Neuronal stem cell (in vitro differentiated cells): Measurements from ENCODE around the gene SMARCA2.

ENCODE experiments used
- DNase-seq: peaks from one replicate; pipeline ENCODE4 v3.0.0-alpha.2; 2013; ENCODE audit warnings: low spot score
- H2AFZ ChIP-seq: one replicate; pipeline ENCODE4 v1.6.1; 2013; ENCODE audit warnings: mild to moderate bottlenecking, low read length, inconsistent platforms
- H2AK5ac ChIP-seq: 2 replicates; pipeline ENCODE4 v1.6.1; 2013; ENCODE audit warnings: low read depth, mild to moderate bottlenecking, inconsistent platforms, low read length, moderate library complexity, mixed read lengths
- H2BK120ac ChIP-seq: 2 replicates; pipeline ENCODE4 v1.6.1; 2013; ENCODE audit warnings: low read depth, mild to moderate bottlenecking, inconsistent platforms, low read length, moderate library complexity, mixed read lengths
- H2BK12ac ChIP-seq: one replicate; pipeline ENCODE4 v1.6.1; 2013; ENCODE audit warnings: low read length, inconsistent platforms
- H2BK15ac ChIP-seq: 2 replicates; pipeline ENCODE4 v1.6.1; 2013; ENCODE audit warnings: mild to moderate bottlenecking, low read length, inconsistent platforms, mixed read lengths
- H2BK5ac ChIP-seq: one replicate; pipeline ENCODE4 v1.6.1; 2013; ENCODE audit warnings: inconsistent platforms, mild to moderate bottlenecking, low read length, moderate library complexity
- H3K14ac ChIP-seq: one replicate; pipeline ENCODE4 v1.6.1; 2013; ENCODE audit warnings: low read length, inconsistent platforms
- H3K18ac ChIP-seq: 2 replicates; pipeline ENCODE4 v1.6.1; 2013; ENCODE audit warnings: low read length, inconsistent platforms
- H3K23ac ChIP-seq: 2 replicates; pipeline ENCODE4 v1.6.1; 2013; ENCODE audit warnings: low read depth, mild to moderate bottlenecking, mixed read lengths, low read length, inconsistent platforms; ENCODE audit not compliant: poor library complexity
- H3K27ac ChIP-seq: replicated peaks from 3 replicates; pipeline ENCODE4 v1.5.1; 2013; ENCODE audit warnings: low read length, inconsistent platforms
- H3K27me3 ChIP-seq, 3 experiments: 2 replicates each; pipeline ENCODE4 v1.6.1; 2013; ENCODE audit warnings: low read length in 3 of 3, mild to moderate bottlenecking in 2 of 3, inconsistent platforms in 1 of 3, low read depth in 1 of 3, mixed read lengths in 1 of 3, moderate library complexity in 1 of 3; ENCODE audit not compliant: control insufficient read depth in 3 of 3, insufficient read depth in 3 of 3
- H3K36me3 ChIP-seq, 2 donors: replicated peaks in 1 of 2; 2 replicates each; pipeline ENCODE4 v1.6.1; 2013; ENCODE audit warnings: low read length in 2 of 2; ENCODE audit not compliant: control insufficient read depth in 2 of 2, insufficient read depth in 2 of 2
- H3K4ac ChIP-seq: 2 replicates; pipeline ENCODE4 v1.6.1; 2013; ENCODE audit warnings: inconsistent platforms, mild to moderate bottlenecking, low read length, moderate library complexity
- H3K4me1 ChIP-seq, 2 donors: 1 replicate in 1 of 2; 2 replicates in 1 of 2; pipeline ENCODE4 v1.6.1; 2013; ENCODE audit warnings: low read length in 2 of 2, low read depth in 1 of 2; ENCODE audit not compliant: control insufficient read depth in 2 of 2, insufficient read depth in 1 of 2
- H3K4me2 ChIP-seq: one replicate; pipeline ENCODE4 v1.6.1; 2013; ENCODE audit warnings: mild to moderate bottlenecking, low read length, inconsistent platforms; ENCODE audit not compliant: insufficient read depth, poor library complexity, severe bottlenecking
- H3K4me3 ChIP-seq, 2 donors: 2 replicates each; pipeline ENCODE4 v1.5.1; 2013; ENCODE audit warnings: low read length in 2 of 2, mild to moderate bottlenecking in 2 of 2, inconsistent platforms in 1 of 2, moderate library complexity in 1 of 2
- H3K79me1 ChIP-seq: one replicate; pipeline ENCODE4 v1.6.1; 2013; ENCODE audit warnings: low read depth, mild to moderate bottlenecking, inconsistent platforms, low read length, moderate library complexity
- H3K9ac ChIP-seq: one replicate; pipeline ENCODE4 v1.6.1; 2013; ENCODE audit warnings: mild to moderate bottlenecking, low read depth, low read length, inconsistent platforms; ENCODE audit not compliant: poor library complexity
- H3K9me3 ChIP-seq, 2 donors: replicated peaks in 1 of 2; 2 replicates each; pipeline versions ENCODE3 to v1.6.1; 2013; ENCODE audit warnings: low read length in 2 of 2, mild to moderate bottlenecking in 2 of 2, inconsistent platforms in 1 of 2, low read depth in 1 of 2, mixed read lengths in 1 of 2, moderate library complexity in 1 of 2; ENCODE audit not compliant: control insufficient read depth in 2 of 2, insufficient read depth in 1 of 2
- H4K8ac ChIP-seq: one replicate; pipeline ENCODE4 v1.6.1; 2013; ENCODE audit warnings: low read depth, mild to moderate bottlenecking, inconsistent platforms, low read length, moderate library complexity
- H4K91ac ChIP-seq: one replicate; pipeline ENCODE4 v1.6.1; 2013; ENCODE audit warnings: low read length, low read depth, mild to moderate bottlenecking, inconsistent platforms; ENCODE audit not compliant: poor library complexity
- WGBS, 2 donors: extraction: QIAGEN DNeasy Blood & Tissue Kit; methylation state at CpG; one replicate each; pipeline ENCODE4 v1.1.7; 2013; ENCODE audit warnings: missing lambda C conversion rate in 2 of 2, mixed read lengths in 1 of 2; ENCODE audit not compliant: insufficient read length in 2 of 2, insufficient replicate concordance in 1 of 2; ENCODE audit errors: extremely low coverage in 2 of 2; 5-methylcytosine and 5-hydroxymethylcytosine counted together

SMARCA2 gene

DNA sequence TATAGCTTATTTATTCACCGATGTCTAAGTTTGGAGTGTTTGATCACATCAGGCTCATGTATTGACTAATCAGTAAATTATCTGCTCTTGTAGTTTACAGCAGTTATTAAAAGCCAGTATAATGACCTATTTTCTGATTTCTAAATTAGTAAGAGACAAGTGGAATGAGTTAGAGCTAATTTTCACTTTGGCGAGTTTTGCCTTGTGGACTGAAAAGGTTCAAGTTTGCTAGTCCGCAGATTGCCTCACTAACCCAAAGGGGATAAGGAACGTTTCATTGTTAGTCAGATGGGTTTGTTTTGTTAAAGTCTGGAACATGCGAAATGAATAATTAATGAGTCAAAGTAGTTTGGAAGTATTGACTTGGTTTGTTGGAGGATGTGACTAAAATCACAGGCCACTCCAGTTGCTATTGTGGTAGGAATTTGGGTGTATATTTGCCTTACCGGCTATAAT is 40.1 kb downstream of the SMARCA2 start:
- no peak overlapping the region for H3K14ac ChIP-seq
- peaks cover 0 to 4% of the 10 kb centered on the region in 2 donors for H3K4me1 ChIP-seq
- no peak overlapping the region for H4K91ac ChIP-seq
- H2AFZ ChIP-seq = no peak overlapping the region
- no peak overlapping the region for H3K4me2 ChIP-seq
- H4K8ac ChIP-seq = no peak overlapping the region
- no peak overlapping the region for H2BK12ac ChIP-seq
- H2BK15ac ChIP-seq = no peak overlapping the region
- no peak overlapping the region for H2AK5ac ChIP-seq
- H3K18ac ChIP-seq = no peak overlapping the region
- no peaks in the 10 kb centered on the region for H3K36me3 ChIP-seq
- peaks cover 0 to 5% (median 0%) of the 10 kb centered on the region in 3 experiments for H3K27me3 ChIP-seq
- no peak overlapping the region for H3K4ac ChIP-seq
- H3K9me3 ChIP-seq = no peaks in the 10 kb centered on the region
- no peak overlapping the region for H3K23ac ChIP-seq
- no peak overlapping the region for H3K9ac ChIP-seq
- no peak overlapping the region for H2BK120ac ChIP-seq
- H3K79me1 ChIP-seq = no peaks in the 10 kb centered on the region
- DNase-seq = no peak
- WGBS, 2 donors = no CpG with 5 or more reads among the region's 6 CpGs
- no peak overlapping the region for H3K27ac ChIP-seq
- H3K4me3 ChIP-seq = no peak overlapping the region
- H2BK5ac ChIP-seq = no peak overlapping the region

DNA sequence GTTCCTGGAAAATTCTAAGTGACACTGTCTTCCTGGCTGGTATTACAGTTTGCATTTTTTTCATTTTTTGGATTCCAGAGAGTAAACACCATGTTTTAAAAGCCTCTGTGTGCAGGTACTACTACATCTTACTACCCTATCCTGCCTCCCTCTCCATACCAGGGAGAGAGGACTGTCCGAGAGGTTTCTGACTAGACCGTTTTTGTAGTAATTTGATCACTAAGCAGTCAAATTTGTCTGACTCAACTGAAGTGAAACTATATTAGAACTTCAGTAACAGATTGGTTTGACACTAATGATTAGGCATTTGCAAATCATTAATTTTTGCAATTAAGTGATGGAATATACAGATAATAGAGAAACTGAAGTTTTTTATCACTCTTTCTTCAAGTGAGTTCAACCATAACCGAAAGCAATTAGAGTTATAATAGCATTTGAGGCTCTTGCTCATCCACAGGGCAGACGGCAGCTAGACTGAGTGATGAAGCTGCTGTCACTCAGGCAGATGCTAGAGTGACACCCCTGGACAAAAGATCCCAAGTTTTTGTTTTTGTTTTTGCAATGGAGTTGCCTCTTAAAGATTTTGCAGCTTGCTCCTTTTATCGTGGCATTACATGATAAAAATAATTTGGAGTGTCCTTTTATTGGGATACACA is 44.3 kb downstream of the SMARCA2 start:
- H4K8ac ChIP-seq = no peak overlapping the region
- no peak overlapping the region for H3K14ac ChIP-seq
- no peak overlapping the region for H3K4me2 ChIP-seq
- no peak for DNase-seq
- H3K4ac ChIP-seq = no peak overlapping the region
- no peak overlapping the region for H2BK5ac ChIP-seq
- H2BK12ac ChIP-seq = no peak overlapping the region
- H3K4me1 ChIP-seq = peaks cover 0 to 4% of the 10 kb centered on the region in 2 donors
- no peaks in the 10 kb centered on the region for H3K79me1 ChIP-seq
- H3K27me3 ChIP-seq = no peaks in the 10 kb centered on the region
- H3K18ac ChIP-seq = no peak overlapping the region
- no peak overlapping the region for H2BK15ac ChIP-seq
- no peak overlapping the region for H2AK5ac ChIP-seq
- WGBS, 2 donors = no CpG with 5 or more reads among the region's 5 CpGs
- H3K9me3 ChIP-seq = no peaks in the 10 kb centered on the region
- no peak overlapping the region for H2AFZ ChIP-seq
- no peak overlapping the region for H3K23ac ChIP-seq
- H3K4me3 ChIP-seq = no peak overlapping the region
- no peak overlapping the region for H3K27ac ChIP-seq
- no peak overlapping the region for H3K9ac ChIP-seq
- H4K91ac ChIP-seq = no peak overlapping the region
- no peak overlapping the region for H2BK120ac ChIP-seq
- no peaks in the 10 kb centered on the region for H3K36me3 ChIP-seq

DNA sequence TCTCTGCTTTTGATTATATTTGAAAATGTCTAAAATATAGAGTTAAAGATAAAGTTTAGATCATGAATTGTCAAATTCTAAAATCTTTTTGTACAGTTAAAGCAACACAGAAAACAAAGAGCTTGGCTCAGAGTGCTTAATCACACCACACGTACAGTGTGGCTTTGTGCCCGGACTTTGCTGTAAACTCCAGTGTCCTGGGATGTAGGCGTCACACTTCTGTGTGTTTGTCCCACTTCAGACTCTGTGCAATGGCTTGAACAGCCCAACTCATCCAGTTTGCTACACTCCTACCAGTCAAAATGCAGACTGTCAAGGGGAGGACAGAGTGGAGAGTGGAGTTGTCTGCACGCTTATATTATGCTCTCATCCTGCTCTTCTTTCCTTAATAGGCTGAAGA is 45.3 kb downstream of the SMARCA2 start:
- Histone ChIP-seq H2BK120ac (no peak overlapping the region), H2AK5ac (no peak overlapping the region), H3K4me1 (peaks cover 0 to 1% of the 10 kb centered on the region in 2 donors), H2BK12ac (no peak overlapping the region), H2BK15ac (no peak overlapping the region), H3K79me1 (no peaks in the 10 kb centered on the region), H3K4me2 (no peak overlapping the region), H3K18ac (no peak overlapping the region), H4K8ac (no peak overlapping the region), H3K36me3 (no peaks in the 10 kb centered on the region), H2AFZ (no peak overlapping the region), H2BK5ac (no peak overlapping the region), H3K27ac (no peak overlapping the region), H3K14ac (no peak overlapping the region), H3K27me3 (no peaks in the 10 kb centered on the region), H3K9ac (no peak overlapping the region), H3K23ac (no peak overlapping the region), H4K91ac (no peak overlapping the region), H3K4me3 (no peak overlapping the region), H3K9me3 (no peaks in the 10 kb centered on the region), H3K4ac (no peak overlapping the region)
- DNase-seq = no peak
- WGBS, 2 donors = no CpG with 5 or more reads among the region's 4 CpGs

DNA sequence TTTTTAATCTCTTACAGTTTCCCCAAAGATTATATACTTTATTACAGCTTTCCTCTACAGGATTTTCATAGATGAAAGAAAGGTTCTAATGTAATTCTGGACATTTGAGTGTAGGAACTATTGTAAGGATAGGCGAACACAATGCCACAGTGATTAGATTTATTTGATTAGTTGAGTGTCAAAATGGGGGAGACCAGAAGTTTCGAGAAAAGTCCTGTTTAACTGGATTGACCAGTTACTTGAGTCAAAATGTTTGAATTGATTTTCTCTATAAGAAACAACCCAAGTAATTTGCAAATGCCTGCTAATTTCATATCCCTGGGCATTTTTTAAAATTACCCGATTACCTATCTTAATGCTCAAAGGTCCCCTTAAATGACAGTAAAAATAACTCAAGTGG is 50.6 kb downstream of the SMARCA2 start:
- Histone ChIP-seq H3K23ac (no peak overlapping the region), H3K79me1 (no peaks in the 10 kb centered on the region), H2AFZ (no peak overlapping the region), H2BK15ac (no peak overlapping the region), H3K4ac (no peak overlapping the region), H3K4me1 (no peaks in the 10 kb centered on the region), H4K91ac (no peak overlapping the region), H3K9ac (no peak overlapping the region), H3K9me3 (no peaks in the 10 kb centered on the region), H3K36me3 (no peaks in the 10 kb centered on the region), H3K27me3 (no peaks in the 10 kb centered on the region), H3K18ac (no peak overlapping the region), H3K4me2 (no peak overlapping the region), H2BK5ac (no peak overlapping the region), H3K4me3 (no peak overlapping the region), H2AK5ac (no peak overlapping the region), H3K14ac (no peak overlapping the region), H2BK120ac (no peak overlapping the region), H4K8ac (no peak overlapping the region), H2BK12ac (no peak overlapping the region), H3K27ac (no peak overlapping the region)
- DNase-seq = no peak
- no CpG with 5 or more reads among the region's 3 CpGs for WGBS, 2 donors
